OCI-LY1 (cell line): ENCODE measurements around the gene SNRNP48.

Experiments used
- CTCF ChIP-seq: fragments of 200-600 bp; sonication (generic), shearing (Covaris generic); IDR thresholded peaks from 2 replicates; pipeline ENCODE4 v1.5.1; 2017; ENCODE audit warnings: mild to moderate bottlenecking, antibody characterized with exemption, low read length, moderate library complexity, mixed read lengths
- EZH2 ChIP-seq: fragments of 200-600 bp; sonication (generic), shearing (Covaris generic); IDR thresholded peaks from 2 replicates; pipeline ENCODE4 v1.8.0; 2017; ENCODE audit warnings: borderline replicate concordance, mixed run types, mild to moderate bottlenecking, antibody characterized with exemption, low read length, moderate library complexity, mixed read lengths

- TF ChIP-seq EZH2 (no peak), CTCF (no peak)
Measured at GRCh38 chr6:7578516-7578915, 11.5 kb upstream of the SNRNP48 start.
